Sigmoid colon (tissue), 3 donors: ENCODE results near the gene ZMIZ1.

ENCODE experiments used
- POLR2A ChIP-seq, 2 donors: fragments of 450-650 bp; IDR thresholded peaks; one replicate each; pipeline ENCODE4 v1.6.1; 2016; ENCODE audit warnings: antibody characterized with exemption in 2 of 2, mild to moderate bottlenecking in 2 of 2, moderate library complexity in 2 of 2
- TF ChIP-seq, protein P1 (sequence below), 4 experiments: fragments of 450-650 bp in 3 of 4; fragments of 200-600 bp in 1 of 4; IDR thresholded peaks; one replicate each; pipeline ENCODE4 v1.5.1; 2016 to 2019; ENCODE audit warnings: antibody characterized with exemption in 4 of 4, mild to moderate bottlenecking in 3 of 4, moderate library complexity in 2 of 4

GRCh38 chr10:79106256-79107050 lies 37.7 kb downstream of the ZMIZ1 start:
- TF ChIP-seq, protein P1, sequence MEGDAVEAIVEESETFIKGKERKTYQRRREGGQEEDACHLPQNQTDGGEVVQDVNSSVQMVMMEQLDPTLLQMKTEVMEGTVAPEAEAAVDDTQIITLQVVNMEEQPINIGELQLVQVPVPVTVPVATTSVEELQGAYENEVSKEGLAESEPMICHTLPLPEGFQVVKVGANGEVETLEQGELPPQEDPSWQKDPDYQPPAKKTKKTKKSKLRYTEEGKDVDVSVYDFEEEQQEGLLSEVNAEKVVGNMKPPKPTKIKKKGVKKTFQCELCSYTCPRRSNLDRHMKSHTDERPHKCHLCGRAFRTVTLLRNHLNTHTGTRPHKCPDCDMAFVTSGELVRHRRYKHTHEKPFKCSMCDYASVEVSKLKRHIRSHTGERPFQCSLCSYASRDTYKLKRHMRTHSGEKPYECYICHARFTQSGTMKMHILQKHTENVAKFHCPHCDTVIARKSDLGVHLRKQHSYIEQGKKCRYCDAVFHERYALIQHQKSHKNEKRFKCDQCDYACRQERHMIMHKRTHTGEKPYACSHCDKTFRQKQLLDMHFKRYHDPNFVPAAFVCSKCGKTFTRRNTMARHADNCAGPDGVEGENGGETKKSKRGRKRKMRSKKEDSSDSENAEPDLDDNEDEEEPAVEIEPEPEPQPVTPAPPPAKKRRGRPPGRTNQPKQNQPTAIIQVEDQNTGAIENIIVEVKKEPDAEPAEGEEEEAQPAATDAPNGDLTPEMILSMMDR (IDR thresholded peaks at IDR 0.05), result no peak
- TF ChIP-seq POLR2A (IDR thresholded peaks at IDR 0.05), result no peak
